ENCODE data around the gene MSMB. TPM values are rescaled to one million over a fixed set of nuclear protein-coding genes. Genes with fewer than 3 reads are reported as not detected.

MSMB gene
- total and polyA plus RNA-seq, 2 of the 8 experiments (the other 6 are each of a cell fraction or from before 2014, with no cell fraction given) = not detected

GRCh38 chr10:46030091-46030937 lies 15.8 kb downstream of the MSMB start, which contains the start of gene NCOA4 (continued):
- peak; percentile 79; the same call in 1 of the 2 replicates for TF ChIP-seq RBBP5 (IDR thresholded peaks at IDR 0.05; ENCODE audit: borderline replicate concordance, low read depth, low read length)
- TF ChIP-seq RXRA (IDR thresholded peaks at IDR 0.05; ENCODE audit: insufficient read depth, low read depth, low read length) = no peak
- TF ChIP-seq SRF (IDR thresholded peaks at IDR 0.05; ENCODE audit: low read depth, low read length) = no peak
- no peak for TF ChIP-seq SP2 (IDR thresholded peaks at IDR 0.05; ENCODE audit: low read length)
- peak; percentile 85 to 96 for TF ChIP-seq SIN3A (conservative IDR thresholded peaks at IDR 0.05 in 1 of 2, IDR thresholded peaks at IDR 0.05 in 1 of 2; ENCODE audit: low read depth in 1 of 2, low read length in 2 of 2)
- no peak for TF ChIP-seq JUN (IDR thresholded peaks at IDR 0.05; ENCODE audit: low read depth, low read length)
- peak; percentile 65 for TF ChIP-seq ASH2L (IDR thresholded peaks at IDR 0.05; ENCODE audit: low read length)
- no peak for TF ChIP-seq HDAC6 (IDR thresholded peaks at IDR 0.05; ENCODE audit: low read depth, low read length)
- TF ChIP-seq E2F6 (IDR thresholded peaks at IDR 0.05) = no peak
- no peak for TF ChIP-seq YY1 (IDR thresholded peaks at IDR 0.05; ENCODE audit: low read depth, low read length)
- TF ChIP-seq EGR1 (IDR thresholded peaks at IDR 0.05; ENCODE audit: borderline replicate concordance, low read depth, low read length) = no peak
- peak; percentile 56 for TF ChIP-seq PHF8 (conservative IDR thresholded peaks at IDR 0.05; ENCODE audit: low read depth, low read length)
- peak; percentile 77 for TF ChIP-seq TBP (IDR thresholded peaks at IDR 0.05; ENCODE audit: low read depth, low read length)
- no peak for TF ChIP-seq EP300 (IDR thresholded peaks at IDR 0.05; ENCODE audit: borderline replicate concordance in 1 of 2, low read depth in 2 of 2, low read length in 2 of 2)
- peak in 1 of 2 experiments; percentile 71; a peak in 1 of 3 replicates for TF ChIP-seq POLR2A (IDR thresholded peaks at IDR 0.05; ENCODE audit: control extremely low read depth in 1 of 2, low read depth in 2 of 2, low read length in 2 of 2)
- peak in 1 of 2 experiments; percentile 92; a peak in 1 of 4 replicates for TF ChIP-seq HDAC2 (IDR thresholded peaks at IDR 0.05; ENCODE audit: borderline replicate concordance in 1 of 2, low read depth in 2 of 2, low read length in 2 of 2)
- TF ChIP-seq SP4 (IDR thresholded peaks at IDR 0.05; ENCODE audit: low read length) = no peak
- 0 out of 2 replicates have a peak, but pooled peaks have one; percentile 21 for TF ChIP-seq GABPA (IDR thresholded peaks at IDR 0.05; ENCODE audit: borderline replicate concordance, insufficient read depth, low read length)
- TF ChIP-seq FOSL1 (IDR thresholded peaks at IDR 0.05; ENCODE audit: insufficient read depth, low read depth, low read length) = no peak
- TF ChIP-seq, protein P1, sequence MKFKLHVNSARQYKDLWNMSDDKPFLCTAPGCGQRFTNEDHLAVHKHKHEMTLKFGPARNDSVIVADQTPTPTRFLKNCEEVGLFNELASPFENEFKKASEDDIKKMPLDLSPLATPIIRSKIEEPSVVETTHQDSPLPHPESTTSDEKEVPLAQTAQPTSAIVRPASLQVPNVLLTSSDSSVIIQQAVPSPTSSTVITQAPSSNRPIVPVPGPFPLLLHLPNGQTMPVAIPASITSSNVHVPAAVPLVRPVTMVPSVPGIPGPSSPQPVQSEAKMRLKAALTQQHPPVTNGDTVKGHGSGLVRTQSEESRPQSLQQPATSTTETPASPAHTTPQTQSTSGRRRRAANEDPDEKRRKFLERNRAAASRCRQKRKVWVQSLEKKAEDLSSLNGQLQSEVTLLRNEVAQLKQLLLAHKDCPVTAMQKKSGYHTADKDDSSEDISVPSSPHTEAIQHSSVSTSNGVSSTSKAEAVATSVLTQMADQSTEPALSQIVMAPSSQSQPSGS (IDR thresholded peaks at IDR 0.05; ENCODE audit: low read length) = no peak
- TF ChIP-seq MAFK (IDR thresholded peaks at IDR 0.05; ENCODE audit: low read depth, low read length) = no peak

Measured in H1 (cell line).